Brain microvascular endothelial cell (primary cell): Measurements from ENCODE around the gene CINP.
"Not testable (repeated sequence)": the region's sequence is repeated elsewhere in the genome, so short reads cannot be mapped to it uniquely, and the experiment has no call there.

Experiments
- DNase-seq: peaks from one replicate; pipeline ENCODE4 v3.0.0-alpha.2; 2020
- H3K27ac ChIP-seq: fragments of 250-450 bp; sonication (Bioruptor Pico); 2 replicates; pipeline ENCODE4 v1.5.1; 2020; ENCODE audit warnings: mild to moderate bottlenecking, moderate library complexity
- H3K27me3 ChIP-seq: fragments of 250-450 bp; sonication (Bioruptor Pico); replicated peaks from 2 replicates; pipeline ENCODE4 v1.5.1; 2020; ENCODE audit warnings: mild to moderate bottlenecking
- H3K36me3 ChIP-seq: fragments of 250-450 bp; sonication (Bioruptor Pico); replicated peaks from 2 replicates; pipeline ENCODE4 v1.5.1; 2020; ENCODE audit warnings: mild to moderate bottlenecking
- H3K4me3 ChIP-seq: 2 replicates; pipeline ENCODE4 v1.5.1; 2011; ENCODE audit warnings: low read depth, mild to moderate bottlenecking, control low read depth, low read length, moderate library complexity
- CTCF ChIP-seq: IDR thresholded peaks from 2 replicates; pipeline ENCODE4 v1.5.1; 2011; ENCODE audit warnings: low read depth, mild to moderate bottlenecking, moderate library complexity, low read length, control low read depth, inconsistent platforms; ENCODE audit errors: missing control alignments
- in situ Hi-C: cut with HindIII; loops from 2 replicates; pipeline ENCODE4 v1.10.0; 2017; ENCODE audit warnings: low sequenced_read_pairs, low pct_ligation_motif_present

CINP gene

GRCh38 chr14:102303664-102304063 lies 59.0 kb downstream of the CINP start:
- peak overlapping the region; percentile 88 for H3K27ac ChIP-seq
- TF ChIP-seq CTCF: no peak
- peak overlapping the region; percentile 95 for H3K4me3 ChIP-seq
- in situ Hi-C loops: no loop called here
- no peaks in the 10 kb centered on the region for H3K36me3 ChIP-seq
- no peak for DNase-seq
- no peaks in the 10 kb centered on the region for H3K27me3 ChIP-seq

GRCh38 chr14:102298303-102299070 lies 64.2 kb downstream of the CINP start:
- H3K4me3 ChIP-seq, in situ Hi-C loops, H3K27me3 ChIP-seq, DNase-seq, H3K27ac ChIP-seq, H3K36me3 ChIP-seq: not testable (repeated sequence)
